Lung (tissue), 12 donors: ENCODE measurements around the gene AFP. TPM values are rescaled to one million over a fixed set of nuclear protein-coding genes. Genes with fewer than 3 reads are reported as not detected.

Source experiments
- ATAC-seq: fragments of 200-7000 bp; cut with Tn5 transposase; one replicate; pipeline ENCODE4 v1.9.1; 2020; ENCODE audit warnings: moderate number of reproducible peaks; ENCODE audit not compliant: insufficient read depth, low FRiP score
- DNase-seq, 3 donors: peaks; one replicate each; pipeline ENCODE4 v3.0.0-alpha.2; 2013 to 2017
- H3K27ac ChIP-seq, 2 donors: one replicate each; pipeline ENCODE4 v1.5.1; 2013; ENCODE audit warnings: mild to moderate bottlenecking in 2 of 2, moderate library complexity in 2 of 2, control low read depth in 1 of 2, inconsistent platforms in 1 of 2, low read depth in 1 of 2, low read length in 1 of 2
- H3K27me3 ChIP-seq, 3 donors: one replicate each; pipeline ENCODE4 v1.5.1; 2013; ENCODE audit warnings: low read length in 2 of 3; ENCODE audit not compliant: control insufficient read depth in 3 of 3, insufficient read depth in 3 of 3
- H3K36me3 ChIP-seq, 4 donors: one replicate each; pipeline ENCODE4 v1.5.1; 2013; ENCODE audit warnings: low read length in 4 of 4, mild to moderate bottlenecking in 1 of 4, moderate library complexity in 1 of 4; ENCODE audit not compliant: control insufficient read depth in 4 of 4, insufficient read depth in 4 of 4
- H3K4me1 ChIP-seq, 5 donors: one replicate each; pipeline ENCODE4 v1.5.1; 2013; ENCODE audit warnings: low read length in 5 of 5, mild to moderate bottlenecking in 2 of 5, moderate library complexity in 1 of 5; ENCODE audit not compliant: control insufficient read depth in 5 of 5, insufficient read depth in 5 of 5
- H3K4me3 ChIP-seq: one replicate; pipeline ENCODE4 v1.5.1; 2013; ENCODE audit warnings: mild to moderate bottlenecking, control low read depth, moderate library complexity
- H3K9ac ChIP-seq, 2 donors: one replicate each; pipeline ENCODE4 v1.5.1; 2013; ENCODE audit warnings: low read length in 2 of 2, control low read depth in 1 of 2; ENCODE audit not compliant: insufficient read depth in 1 of 2
- H3K9me3 ChIP-seq, 4 donors: one replicate each; pipeline ENCODE4 v1.5.1; 2013; ENCODE audit warnings: low read length in 3 of 4, mild to moderate bottlenecking in 1 of 4, moderate library complexity in 1 of 4; ENCODE audit not compliant: control insufficient read depth in 4 of 4, insufficient read depth in 3 of 4
- CTCF ChIP-seq: IDR thresholded peaks from 2 replicates; pipeline ENCODE4 v1.5.1; 2012; ENCODE audit warnings: mild to moderate bottlenecking; ENCODE audit errors: control extremely low read depth, extremely low read depth
- WGBS, 2 donors: extraction: QIAGEN DNeasy Blood & Tissue Kit; methylation state at CpG; one replicate each; pipeline ENCODE4 v1.1.7; 2013; 5-methylcytosine and 5-hydroxymethylcytosine counted together
- polyA plus RNA-seq, 2 donors: library from polyadenylated mRNA; stranded (reverse); fragments of 200-250 nt; gene quantifications; one replicate each; pipeline ENCODE4 v1.2.1, GENCODE V29; 2013
- total RNA-seq, 2 donors: library from RNA; depleted of rRNA in 1 of 2; stranded (reverse); fragments of >200 nt in 1 of 2; gene quantifications; one replicate each; pipeline ENCODE4 v1.2.1, GENCODE V29; 2014 to 2021
- donor health status: control.
- donor health status: control.
- donor health status: Bipolar disorder and iron deficiency.
- donor health status: healthy.
- donor health status: DM: yes; HTN: yes; CAD: no.

The AFP gene
- total and polyA plus RNA-seq, 4 donors = 0.11 to 1.3 TPM; not detected in 2

GRCh38 chr4:73501664-73502265 is 65.7 kb downstream of the AFP start:
- peak in 2 of 3 donors; percentile 26 to 40 for DNase-seq
- Histone ChIP-seq H3K27me3 (no peaks in the 10 kb centered on the region), H3K4me1 (peaks cover 0 to 11% (median 0%) of the 10 kb centered on the region in 5 donors), H3K4me3 (no peak overlapping the region), H3K9ac (no peak overlapping the region), H3K36me3 (no peaks in the 10 kb centered on the region), H3K27ac (no peak overlapping the region), H3K9me3 (no peaks in the 10 kb centered on the region)
- WGBS, 2 donors = 65 to 75% methylated on average over 5 of the region's 5 CpGs
- no peak for TF ChIP-seq CTCF
- ATAC-seq = no peak

- DNase-seq (no peak), ATAC-seq (no peak)
- H3K27me3 ChIP-seq = no peaks in the 10 kb centered on the region
- H3K9ac ChIP-seq = no peak overlapping the region
- TF ChIP-seq CTCF = no peak
- H3K4me3 ChIP-seq = no peak overlapping the region
- 80 to 81% methylated on average over 2 of the region's 2 CpGs for WGBS, 2 donors
- no peaks in the 10 kb centered on the region for H3K9me3 ChIP-seq
- no peaks in the 10 kb centered on the region for H3K36me3 ChIP-seq
- H3K27ac ChIP-seq = no peak overlapping the region
- H3K4me1 ChIP-seq = peaks cover 0 to 11% (median 0%) of the 10 kb centered on the region in 5 donors
Measured at GRCh38 chr4:73505567-73505966, 69.5 kb downstream of the AFP start.

Other genes with a start within 250 kb of the AFP start
- 10 to 100 TPM; 44.9 to 74.4 TPM for gene ANKRD17, start 177.4 kb upstream of the AFP start, total RNA-seq
- 10 to 100 TPM in 1 of 2 donors, 1 to 10 TPM in 1; 7.8 to 18.4 TPM for gene ANKRD17, start 177.4 kb upstream of the AFP start, polyA plus RNA-seq
- 10 to 100 TPM in 1 of 2 donors, 1 to 10 TPM in 1; 8.3 to 32.8 TPM for gene ALB, start 31.9 kb upstream of the AFP start, total RNA-seq
- under 1 TPM; 0.07 to 0.41 TPM for gene ALB, start 31.9 kb upstream of the AFP start, polyA plus RNA-seq
- gene AFM, start 45.5 kb downstream of the AFP start, total RNA-seq = under 1 TPM in 1 of 2 donors, not detected in 1; 0.09 TPM
- gene AFM, start 45.5 kb downstream of the AFP start, polyA plus RNA-seq = not detected
- 1 to 10 TPM; 2.7 to 7.6 TPM for gene RASSF6, start 184.2 kb downstream of the AFP start, total RNA-seq
- 1 to 10 TPM; 1.2 to 1.3 TPM for gene RASSF6, start 184.2 kb downstream of the AFP start, polyA plus RNA-seq